KBM-7 (cell line): ENCODE measurements around the gene PDE1C.

Source experiments
- DNase-seq: peaks from one replicate; pipeline ENCODE4 v3.0.0-alpha.2; 2015
- in situ Hi-C: fragments of 300-500 bp; cut with MboI; formaldehyde crosslinking; loops from 2 replicates; pipeline ENCODE4 v1.14.3; 2020; ENCODE audit warnings: low sequenced_read_pairs, low pct_unique_long_range_greater_than_20kb, mixed read lengths

Gene PDE1C

GRCh38 chr7:32070406-32071360 lies at the start of gene PDE1C:
PDE1C (minus strand) TSS chr7:32070407.
- in situ Hi-C loops = no loop called here
- no peak for DNase-seq

- in situ Hi-C loops = no loop called here
- DNase-seq = no peak
These were observed 49.6 kb upstream of the PDE1C start for GRCh38 chr7:32119790-32120196.

GRCh38 chr7:32117837-32118236 lies 47.6 kb upstream of the PDE1C start:
- no peak for DNase-seq
- in situ Hi-C loops = no loop called here

- in situ Hi-C loops = no loop called here
- DNase-seq = no peak
These were observed 46.2 kb upstream of the PDE1C start for GRCh38 chr7:32116436-32116835.

GRCh38 chr7:32115831-32116230 lies 45.6 kb upstream of the PDE1C start:
- no peak for DNase-seq

GRCh38 chr7:32108651-32109050 lies 38.4 kb upstream of the PDE1C start:
- DNase-seq = no peak
- in situ Hi-C loops = no loop called here

More at GRCh38 chr7:32115831-32116230, 45.6 kb upstream of the PDE1C start:
- in situ Hi-C loops = no loop called here

GRCh38 chr7:32104766-32105165 lies 34.6 kb upstream of the PDE1C start:
- no peak for DNase-seq
- in situ Hi-C loops = no loop called here

GRCh38 chr7:32103361-32103760 lies 33.2 kb upstream of the PDE1C start:
- no peak for DNase-seq
- in situ Hi-C loops = no loop called here

- in situ Hi-C loops = no loop called here
- DNase-seq = no peak
These were observed 32.2 kb upstream of the PDE1C start for GRCh38 chr7:32102432-32102873.

- in situ Hi-C loops = no loop called here
- no peak for DNase-seq
These were observed 30.2 kb upstream of the PDE1C start for GRCh38 chr7:32100407-32100907.

- in situ Hi-C loops = no loop called here
- no peak for DNase-seq
These were observed 24.3 kb upstream of the PDE1C start for GRCh38 chr7:32094516-32094915.

- no peak for DNase-seq
- in situ Hi-C loops = no loop called here
These were observed 23.5 kb upstream of the PDE1C start for GRCh38 chr7:32093415-32094408.

GRCh38 chr7:32092346-32092745 lies 22.1 kb upstream of the PDE1C start:
- DNase-seq = no peak

GRCh38 chr7:32091608-32092210 lies 21.5 kb upstream of the PDE1C start:
- in situ Hi-C loops = no loop called here
- no peak for DNase-seq

More at GRCh38 chr7:32092346-32092745, 22.1 kb upstream of the PDE1C start:
- in situ Hi-C loops = no loop called here

GRCh38 chr7:32089678-32090077 lies 19.5 kb upstream of the PDE1C start:
- in situ Hi-C loops = no loop called here
- no peak for DNase-seq

GRCh38 chr7:32089256-32089655 lies 19.0 kb upstream of the PDE1C start:
- in situ Hi-C loops = no loop called here

GRCh38 chr7:32088451-32088881 lies 18.3 kb upstream of the PDE1C start:
- no peak for DNase-seq
- in situ Hi-C loops = no loop called here

More at GRCh38 chr7:32089256-32089655, 19.0 kb upstream of the PDE1C start:
- no peak for DNase-seq

- in situ Hi-C loops = no loop called here
- DNase-seq = no peak
These were observed 9.3 kb upstream of the PDE1C start for GRCh38 chr7:32079510-32079909.

GRCh38 chr7:32078824-32079223 lies 8.6 kb upstream of the PDE1C start:
- no peak for DNase-seq
- in situ Hi-C loops = no loop called here
